Esophagus muscularis mucosa (tissue), 4 donors: Measurements from ENCODE around the gene BICD2. TPM values are rescaled to one million over a fixed set of nuclear protein-coding genes. Genes with fewer than 3 reads are reported as not detected.

Experiments
- DNase-seq: peaks from one replicate; pipeline ENCODE4 v3.0.0-alpha.2; 2017; ENCODE audit errors: extremely low spot score
- H3K27ac ChIP-seq, 4 donors: fragments of 200-600 bp; sonication (generic); replicated peaks in 1 of 4; 1 replicate in 3 of 4; 2 replicates in 1 of 4; pipeline ENCODE4 v1.5.1; 2016 to 2019; ENCODE audit warnings: mild to moderate bottlenecking in 1 of 4
- H3K27me3 ChIP-seq, 4 donors: fragments of 200-600 bp; sonication (generic); one replicate each; pipeline versions ENCODE4 v1.5.1 to v1.6.0; 2016 to 2019
- H3K36me3 ChIP-seq, 4 donors: fragments of 200-600 bp; sonication (generic); one replicate each; pipeline ENCODE4 v1.5.1; 2016 to 2019
- H3K4me1 ChIP-seq, 4 donors: fragments of 200-600 bp; sonication (generic); one replicate each; pipeline ENCODE4 v1.5.1; 2016 to 2019
- H3K4me3 ChIP-seq, 4 donors: fragments of 200-600 bp; sonication (generic); 1 replicate in 2 of 4; 2 replicates in 2 of 4; pipeline ENCODE4 v1.5.1; 2016 to 2019; ENCODE audit warnings: mild to moderate bottlenecking in 4 of 4, moderate library complexity in 1 of 4
- H3K9me3 ChIP-seq, 4 donors: fragments of 200-600 bp; sonication (generic); 1 replicate in 3 of 4; 2 replicates in 1 of 4; pipeline ENCODE4 v1.5.1; 2016 to 2019
- CTCF ChIP-seq, 3 experiments: fragments of 200-600 bp in 2 of 3; fragments of 450-650 bp in 1 of 3; sonication (generic) in 2 of 3; IDR thresholded peaks; one replicate each; pipeline ENCODE4 v1.5.1; 2017 to 2019; ENCODE audit warnings: antibody characterized with exemption in 3 of 3, mild to moderate bottlenecking in 2 of 3, moderate library complexity in 1 of 3
- EP300 ChIP-seq: sonication (generic); formaldehyde crosslinking; IDR thresholded peaks from one replicate; pipeline ENCODE4 v1.6.1; 2017; ENCODE audit warnings: antibody characterized with exemption
- POLR2A ChIP-seq: fragments of 450-650 bp; IDR thresholded peaks from one replicate; pipeline ENCODE4 v1.6.1; 2017; ENCODE audit warnings: antibody characterized with exemption, moderate library complexity, mild to moderate bottlenecking, low read depth
- POLR2AphosphoS5 ChIP-seq, 2 donors: sonication (generic); formaldehyde crosslinking; IDR thresholded peaks; one replicate each; pipeline ENCODE4 v1.6.1; 2017; ENCODE audit warnings: antibody characterized with exemption in 2 of 2
- WGBS: methylation state at CpG from one replicate; pipeline ENCODE4 v1.1.5; 2018; 5-methylcytosine and 5-hydroxymethylcytosine counted together
- intact Hi-C: fragments of 100-400 bp; cut with DNase I; formaldehyde crosslinking; loops from one replicate; pipeline ENCODE4 v1.15.1; 2023
- total RNA-seq, 4 donors: library from RNA; depleted of rRNA; stranded (reverse); fragments of >200 nt; gene quantifications; one replicate each; pipeline versions ENCODE4 v1.1.0 to v1.2.1, GENCODE V29; 2016

The BICD2 gene
- total RNA-seq, 4 donors from 2014 or later = 44.0 to 72.5 (median 57.3) TPM

GRCh38 chr9:92746567-92747458 lies 17.8 kb downstream of the BICD2 start:
- Histone ChIP-seq H3K36me3 (no peaks in the 10 kb centered on the region), H3K4me3 (no peak overlapping the region), H3K4me1 (peaks cover 63 to 75% (median 73%) of the 10 kb centered on the region in 4 donors), H3K27me3 (no peaks in the 10 kb centered on the region), H3K27ac (peak overlapping the region in 2 of 4 donors; percentile 6 to 34), H3K9me3 (no peaks in the 10 kb centered on the region)
- no peak for DNase-seq
- intact Hi-C loops = no loop called here
- TF ChIP-seq EP300 (no peak), CTCF (IDR thresholded peaks at IDR 0.05) (no peak), POLR2A (no peak), POLR2AphosphoS5 (IDR thresholded peaks at IDR 0.05) (no peak)
- WGBS = 75% methylated on average over 11 of the region's 14 CpGs

GRCh38 chr9:92745881-92746280 lies 18.8 kb downstream of the BICD2 start:
- H3K27ac ChIP-seq = no peak overlapping the region
- no peaks in the 10 kb centered on the region for H3K36me3 ChIP-seq
- TF ChIP-seq CTCF (IDR thresholded peaks at IDR 0.05) (no peak), POLR2A (no peak), POLR2AphosphoS5 (IDR thresholded peaks at IDR 0.05) (no peak), EP300 (no peak)
- H3K27me3 ChIP-seq = no peaks in the 10 kb centered on the region
- peaks cover 71 to 83% (median 81%) of the 10 kb centered on the region in 4 donors for H3K4me1 ChIP-seq
- no peak overlapping the region for H3K4me3 ChIP-seq
- 94% methylated on average over 6 of the region's 6 CpGs for WGBS
- H3K9me3 ChIP-seq = no peaks in the 10 kb centered on the region
- DNase-seq = no peak
- intact Hi-C loops = no loop called here

- H3K36me3 ChIP-seq = no peaks in the 10 kb centered on the region
- intact Hi-C loops = no loop called here
- TF ChIP-seq EP300 (no peak), POLR2A (no peak), CTCF (IDR thresholded peaks at IDR 0.05) (no peak), POLR2AphosphoS5 (IDR thresholded peaks at IDR 0.05) (no peak)
- H3K27me3 ChIP-seq = no peaks in the 10 kb centered on the region
- H3K4me3 ChIP-seq = no peak overlapping the region
- peaks cover 75 to 88% (median 84%) of the 10 kb centered on the region in 4 donors for H3K4me1 ChIP-seq
- no peak overlapping the region for H3K27ac ChIP-seq
- H3K9me3 ChIP-seq = no peaks in the 10 kb centered on the region
- WGBS = 87% methylated on average over 4 of the region's 4 CpGs
- DNase-seq = no peak
These were observed 19.3 kb downstream of the BICD2 start for GRCh38 chr9:92745331-92745730.

- Histone ChIP-seq H3K4me1 (peaks cover 75 to 88% (median 83%) of the 10 kb centered on the region in 4 donors), H3K27ac (peak overlapping the region in 2 of 4 donors; percentile 24 to 41), H3K27me3 (no peaks in the 10 kb centered on the region), H3K4me3 (no peak overlapping the region), H3K9me3 (no peaks in the 10 kb centered on the region), H3K36me3 (no peaks in the 10 kb centered on the region)
- 75% methylated on average over 3 of the region's 3 CpGs for WGBS
- intact Hi-C loops = no loop called here
- TF ChIP-seq EP300 = no peak
- TF ChIP-seq CTCF (IDR thresholded peaks at IDR 0.05) = no peak
- no peak for TF ChIP-seq POLR2AphosphoS5 (IDR thresholded peaks at IDR 0.05)
- no peak for TF ChIP-seq POLR2A
- DNase-seq = no peak
These were observed 23.7 kb downstream of the BICD2 start for GRCh38 chr9:92740969-92741368.
